H1 (cell line): Measurements from ENCODE around the gene CC2D2A.

Experiments
- CTCF ChIP-seq, 3 experiments: IDR thresholded peaks; 1 replicate in 2 of 3; 2 replicates in 1 of 3; pipeline versions ENCODE4 v1.5.1 to v1.6.1; 2011; ENCODE audit warnings: low read length in 3 of 3, mild to moderate bottlenecking in 3 of 3, inconsistent platforms in 2 of 3, low read depth in 1 of 3, moderate library complexity in 1 of 3; ENCODE audit not compliant: insufficient read depth in 1 of 3; ENCODE audit errors: control extremely low read depth in 1 of 3
- POLR2A ChIP-seq, 2 experiments: IDR thresholded peaks; 1 replicate in 1 of 2; 2 replicates in 1 of 2; pipeline ENCODE4 v1.6.1; 2011; ENCODE audit warnings: low read depth in 2 of 2, low read length in 2 of 2, mild to moderate bottlenecking in 2 of 2; ENCODE audit errors: control extremely low read depth in 1 of 2

- no peak for TF ChIP-seq CTCF (IDR thresholded peaks at IDR 0.05; ENCODE audit: control extremely low read depth in 1 of 3, insufficient read depth in 1 of 3, low read depth in 1 of 3, low read length in 3 of 3)
- no peak for TF ChIP-seq POLR2A (IDR thresholded peaks at IDR 0.05; ENCODE audit: control extremely low read depth in 1 of 2, low read depth in 2 of 2, low read length in 2 of 2)
These were observed 420 bp downstream of the CC2D2A start for GRCh38 chr4:15470128-15470475.
